Measurements from ENCODE around the gene CAPN5. TPM values are rescaled to one million over a fixed set of nuclear protein-coding genes. Genes with fewer than 3 reads are reported as not detected.
A peak's percentile ranks its signal among the peaks of the same experiment; 100 is the strongest.

Gene CAPN5
- total RNA-seq, 1 experiment from 2014 or later: 22.3 TPM

- no peak for DNase-seq
- Mint-ChIP-seq H3K36me3 (ENCODE audit: insufficient read depth, unreplicated experiment) (no peaks in the 10 kb centered on the region), H3K9me3 (ENCODE audit: low read depth, unreplicated experiment) (no peaks in the 10 kb centered on the region), H3K4me1 (ENCODE audit: low read depth, unreplicated experiment) (peaks cover 32% of the 10 kb centered on the region), H3K4me3 (ENCODE audit: low read depth, unreplicated experiment) (no peak overlapping the region), H3K27me3 (ENCODE audit: unreplicated experiment) (no peaks in the 10 kb centered on the region), H3K27ac (ENCODE audit: unreplicated experiment) (no peak overlapping the region)
- no peak for TF ChIP-seq CTCF (IDR thresholded peaks at IDR 0.05; ENCODE audit: unreplicated experiment)
- intact Hi-C loops (cut with micrococcal nuclease; ENCODE audit: unreplicated experiment): no loop called here
- CTCF ChIA-PET: interaction anchor here (1.4 kb wide), 1 partner anchor 122 kb away, joined by 4 read pairs; no protein-coding TSS in a partner anchor
- no TSS peak for BruUV-seq (replicated peaks)
Measured at GRCh38 chr11:77042111-77042726, 24.6 kb upstream of the CAPN5 start.

- intact Hi-C loops (cut with micrococcal nuclease; ENCODE audit: unreplicated experiment): no loop called here
- TF ChIP-seq CTCF (IDR thresholded peaks at IDR 0.05; ENCODE audit: unreplicated experiment): no peak
- Mint-ChIP-seq H3K27ac (ENCODE audit: unreplicated experiment) (no peak overlapping the region), H3K9me3 (ENCODE audit: low read depth, unreplicated experiment) (no peaks in the 10 kb centered on the region), H3K36me3 (ENCODE audit: insufficient read depth, unreplicated experiment) (no peaks in the 10 kb centered on the region), H3K27me3 (ENCODE audit: unreplicated experiment) (no peaks in the 10 kb centered on the region), H3K4me3 (ENCODE audit: low read depth, unreplicated experiment) (no peak overlapping the region), H3K4me1 (ENCODE audit: low read depth, unreplicated experiment) (peaks cover 11% of the 10 kb centered on the region)
- no TSS peak for BruUV-seq (replicated peaks)
- CTCF ChIA-PET: interaction anchor here (0.6 to 2.2 kb wide), 7 partner anchors 17 to 310 kb away, joined by 3 to 57 read pairs (median 6); no protein-coding TSS in a partner anchor
- no peak for DNase-seq
Measured at GRCh38 chr11:77044356-77044755, 22.4 kb upstream of the CAPN5 start.

- Mint-ChIP-seq H3K4me3 (ENCODE audit: low read depth, unreplicated experiment) (no peak overlapping the region), H3K4me1 (ENCODE audit: low read depth, unreplicated experiment) (peaks cover 11% of the 10 kb centered on the region), H3K27ac (ENCODE audit: unreplicated experiment) (no peak overlapping the region), H3K9me3 (ENCODE audit: low read depth, unreplicated experiment) (no peaks in the 10 kb centered on the region), H3K36me3 (ENCODE audit: insufficient read depth, unreplicated experiment) (no peaks in the 10 kb centered on the region), H3K27me3 (ENCODE audit: unreplicated experiment) (no peaks in the 10 kb centered on the region)
- DNase-seq: no peak
- BruUV-seq (replicated peaks): no TSS peak
- no peak for TF ChIP-seq CTCF (IDR thresholded peaks at IDR 0.05; ENCODE audit: unreplicated experiment)
- intact Hi-C loops (cut with micrococcal nuclease; ENCODE audit: unreplicated experiment): no loop called here
- CTCF ChIA-PET: interaction anchor here (0.7 to 2.2 kb wide), 9 partner anchors 9 to 311 kb away, joined by 3 to 57 read pairs (median 4); partner anchors contain the start of gene B3GNT6
Measured at GRCh38 chr11:77044886-77045285, 21.9 kb upstream of the CAPN5 start.

- intact Hi-C loops (cut with micrococcal nuclease; ENCODE audit: unreplicated experiment): loop anchor here (1.0 to 2.0 kb wide), 3 partner anchors 126 to 312 kb away; no protein-coding TSS in a partner anchor
- DNase-seq: peak; percentile 89
- no peaks in the 10 kb centered on the region for H3K27me3 Mint-ChIP-seq (ENCODE audit: unreplicated experiment)
- H3K4me3 Mint-ChIP-seq (ENCODE audit: low read depth, unreplicated experiment): peak overlapping the region; percentile 63
- no TSS peak for BruUV-seq (replicated peaks)
- no peaks in the 10 kb centered on the region for H3K36me3 Mint-ChIP-seq (ENCODE audit: insufficient read depth, unreplicated experiment)
- peak; percentile 99 for TF ChIP-seq CTCF (IDR thresholded peaks at IDR 0.05; ENCODE audit: unreplicated experiment)
- CTCF ChIA-PET: interaction anchor here (1.0 to 2.2 kb wide), 5 partner anchors 10 to 125 kb away, joined by 3 to 57 read pairs (median 6); no protein-coding TSS in a partner anchor
- no peaks in the 10 kb centered on the region for H3K9me3 Mint-ChIP-seq (ENCODE audit: low read depth, unreplicated experiment)
- H3K4me1 Mint-ChIP-seq (ENCODE audit: low read depth, unreplicated experiment): peaks cover 11% of the 10 kb centered on the region
- no peak overlapping the region for H3K27ac Mint-ChIP-seq (ENCODE audit: unreplicated experiment)
Measured at GRCh38 chr11:77046060-77046501, 20.7 kb upstream of the CAPN5 start.

All from Calu3 (cell line).